ENCODE results near the gene CTDP1. TPM values are rescaled to one million over a fixed set of nuclear protein-coding genes. Genes with fewer than 3 reads are reported as not detected.

The CTDP1 gene
- 10.7 TPM for total RNA-seq

DNA sequence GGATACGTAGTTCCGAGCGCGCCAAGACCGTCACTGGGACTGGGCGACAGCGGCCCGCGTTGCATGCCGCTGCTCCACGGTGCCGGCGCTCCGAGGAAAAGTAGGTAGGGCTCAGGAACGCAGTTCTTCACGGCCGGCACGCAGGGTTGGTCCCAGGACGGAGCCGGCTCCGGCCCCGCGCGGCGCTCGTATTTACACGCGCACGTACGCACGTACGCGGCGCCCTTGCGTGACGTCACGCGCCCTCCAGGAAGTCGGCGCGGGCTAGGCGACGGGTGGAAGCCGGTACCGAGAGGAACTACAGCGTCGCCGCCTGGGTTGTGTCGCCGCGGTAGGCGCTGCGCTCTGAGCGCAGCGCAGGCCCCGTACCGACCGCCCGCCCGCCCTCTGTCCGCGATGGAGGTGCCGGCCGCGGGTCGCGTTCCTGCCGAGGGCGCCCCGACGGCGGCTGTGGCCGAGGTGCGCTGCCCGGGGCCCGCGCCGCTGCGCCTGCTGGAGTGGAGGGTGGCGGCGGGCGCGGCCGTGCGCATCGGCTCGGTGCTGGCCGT lies at the start of gene CTDP1:
Gene CTDP1, plus strand, starts transcription at position 252 of the 548 bp plus-strand sequence. Its CDS starts 145 bp downstream, at position 397.
- peak; percentile 81 for ATAC-seq

DNA sequence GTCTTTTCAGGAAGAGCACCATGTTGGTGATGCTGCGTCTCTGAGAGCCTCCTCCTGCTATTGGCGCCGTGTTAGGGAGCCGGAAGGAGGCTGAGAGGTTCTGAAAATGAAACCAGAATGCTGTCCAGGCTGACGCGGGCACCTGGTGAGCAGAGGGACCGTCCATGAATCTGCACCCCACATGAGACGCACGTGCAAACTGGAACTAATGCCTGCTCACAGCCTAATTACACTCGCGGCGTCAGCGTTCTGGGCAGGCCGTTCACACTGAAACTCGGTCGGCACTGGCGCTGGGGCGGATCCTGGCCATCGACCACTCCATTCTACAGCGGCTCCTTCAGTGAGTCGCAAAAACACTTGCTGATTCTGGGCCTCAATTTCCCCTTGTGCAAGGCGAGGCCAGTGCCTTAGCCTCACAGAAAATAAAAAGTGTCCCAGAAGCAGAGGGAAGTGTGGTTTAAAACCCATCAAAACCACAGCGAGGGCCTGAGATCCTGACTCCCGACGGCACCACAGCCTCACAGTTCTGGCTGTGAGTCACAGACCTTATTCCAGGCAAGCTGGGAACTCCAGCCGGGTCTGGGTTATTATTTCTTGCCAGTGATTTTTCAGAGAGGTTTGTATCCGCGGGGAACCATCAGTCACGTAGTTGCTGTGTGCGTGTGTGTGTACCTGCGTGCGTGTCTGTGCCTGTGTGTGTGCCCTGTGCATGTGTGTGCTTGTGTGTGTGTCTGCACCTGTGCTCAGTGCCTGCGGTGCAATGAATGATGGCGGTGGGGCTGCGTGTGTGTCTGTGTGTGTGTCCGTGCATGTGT lies 49.1 kb upstream of the CTDP1 start:
- ATAC-seq, result no peak

DNA sequence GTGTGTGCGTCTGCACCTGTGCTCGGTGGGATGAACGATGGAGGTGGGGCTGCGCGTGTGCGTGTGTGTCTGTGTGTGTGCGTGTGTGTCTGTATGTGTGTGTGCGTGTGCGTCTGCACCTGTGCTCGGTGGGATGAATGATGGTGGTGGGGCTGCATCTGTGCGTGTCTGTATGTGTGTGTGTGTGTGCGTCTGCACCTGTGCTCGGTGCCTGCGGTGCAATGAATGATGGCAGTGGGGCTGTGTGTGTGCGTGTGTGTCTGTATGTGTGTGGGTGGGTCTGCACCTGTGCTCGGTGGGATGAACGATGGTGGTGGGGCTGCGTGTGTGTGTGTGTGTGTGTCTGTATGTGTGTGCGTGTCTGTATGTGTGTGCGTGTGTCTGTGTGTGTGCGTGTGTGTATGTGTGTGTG lies 48.5 kb upstream of the CTDP1 start:
- ATAC-seq, result no peak

GRCh38 chr18:79631761-79632446 lies 47.7 kb upstream of the CTDP1 start:
- no peak for ATAC-seq

DNA sequence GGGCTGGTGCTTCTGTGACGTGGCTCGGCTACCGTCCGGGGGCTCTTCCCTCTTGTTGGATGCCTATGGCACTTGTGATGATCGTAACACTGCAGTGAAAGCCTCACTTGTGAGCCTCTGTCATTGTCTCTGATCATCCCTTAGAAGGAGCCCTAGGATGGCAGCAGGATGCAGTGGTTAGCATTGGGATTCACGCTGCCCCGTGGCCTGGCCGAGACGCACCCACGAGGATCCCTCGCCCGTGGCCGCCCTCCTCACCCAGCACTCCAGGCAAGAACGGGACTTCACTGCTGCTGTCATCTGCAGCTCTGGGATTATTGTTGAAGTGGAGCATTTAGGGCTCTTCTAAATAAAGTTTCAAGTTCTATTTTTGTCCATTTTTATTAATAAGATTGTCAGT lies 46.8 kb upstream of the CTDP1 start:
- no peak for ATAC-seq

GRCh38 chr18:79634186-79634585 lies 45.4 kb upstream of the CTDP1 start:
- no peak for ATAC-seq

DNA sequence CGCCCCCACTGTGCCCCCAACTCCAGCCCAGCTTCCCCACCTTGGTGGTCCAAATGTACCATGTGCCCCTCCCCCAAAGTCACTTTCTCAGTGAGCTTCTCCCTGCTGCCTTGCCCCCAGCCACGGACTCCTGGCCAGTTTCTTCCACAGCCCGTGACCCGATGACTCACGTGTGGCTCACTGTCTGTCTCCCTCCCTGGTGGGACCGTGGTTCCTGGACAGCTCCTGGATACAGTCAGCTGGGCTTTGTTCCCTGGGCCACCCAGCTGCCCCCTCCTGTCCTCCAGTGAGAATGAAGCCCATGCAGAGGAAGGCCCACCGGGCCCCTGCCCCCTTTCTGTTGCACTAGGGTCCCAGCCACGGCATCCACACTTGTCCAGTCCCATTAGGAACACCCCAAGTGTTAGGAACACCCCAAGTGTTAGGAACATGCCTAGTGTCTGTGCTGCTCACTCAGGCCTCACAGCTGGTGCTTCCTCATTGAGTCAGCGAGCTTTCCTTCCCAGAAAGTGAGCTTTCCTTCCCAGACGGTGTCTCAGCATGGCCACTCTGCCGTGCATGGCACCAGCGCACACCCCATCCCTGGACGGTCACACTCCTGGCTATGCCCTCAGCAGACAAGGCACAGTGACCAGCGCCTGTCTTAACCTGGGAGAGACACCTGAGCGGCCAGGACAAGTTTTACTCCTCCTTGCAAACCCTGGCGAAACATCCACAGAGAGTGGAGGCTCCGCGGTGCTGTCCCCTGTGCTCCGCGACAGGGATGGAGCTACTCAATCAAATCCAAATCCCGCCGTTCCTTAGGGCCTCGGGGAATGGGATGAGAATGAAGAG lies 44.8 kb upstream of the CTDP1 start:
- no peak for ATAC-seq

DNA sequence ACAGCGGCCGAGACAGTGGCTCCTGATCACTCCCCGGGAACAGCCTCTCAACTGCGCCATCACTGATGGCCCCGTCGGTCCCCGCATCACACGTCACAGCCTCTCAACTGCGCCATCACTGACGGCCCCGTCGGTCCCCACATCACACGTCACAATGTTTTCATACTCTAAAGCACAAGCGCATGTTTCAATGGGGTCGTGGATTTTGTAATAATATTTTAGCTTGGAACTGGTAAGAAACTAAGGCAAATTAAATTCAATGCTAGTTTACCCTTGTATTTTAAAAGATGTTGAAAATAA lies 44.2 kb upstream of the CTDP1 start:
- ATAC-seq, result no peak

DNA sequence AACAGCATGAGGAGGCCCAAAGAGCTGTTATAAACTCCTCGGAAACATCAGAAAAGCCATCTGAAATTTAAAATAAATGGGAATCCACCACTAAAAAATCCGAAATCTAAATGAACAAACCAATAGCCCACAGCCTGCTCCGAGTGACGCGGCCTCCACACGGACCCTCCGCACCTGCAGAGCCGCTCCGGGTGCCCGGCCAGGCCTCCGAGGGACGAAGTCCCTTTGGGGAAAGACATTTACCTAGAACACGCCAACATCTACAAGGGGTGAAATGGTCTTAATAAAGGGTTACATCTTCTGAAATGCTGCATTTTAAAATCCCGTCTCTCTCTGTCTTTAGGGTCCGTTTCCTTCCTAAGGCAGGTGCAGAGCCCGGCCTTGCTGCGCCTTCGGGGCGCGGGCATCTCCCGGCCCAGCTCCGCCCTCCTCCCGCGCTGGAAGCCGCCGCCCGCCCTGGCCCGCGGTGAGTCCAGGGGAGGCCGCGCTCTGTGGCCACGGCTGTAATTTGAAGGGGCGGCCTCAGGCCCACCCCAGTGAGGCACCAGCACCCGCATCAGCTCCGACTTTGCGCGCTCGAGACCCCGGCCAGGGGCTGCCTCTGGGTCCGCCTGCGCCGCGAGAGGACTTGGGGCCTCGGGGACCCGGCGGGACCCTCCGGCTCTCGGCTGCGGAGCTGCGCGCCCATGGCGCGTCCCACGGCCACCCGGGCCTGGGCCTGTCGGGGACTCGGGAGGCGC lies 42.3 kb upstream of the CTDP1 start:
- no peak for ATAC-seq

DNA sequence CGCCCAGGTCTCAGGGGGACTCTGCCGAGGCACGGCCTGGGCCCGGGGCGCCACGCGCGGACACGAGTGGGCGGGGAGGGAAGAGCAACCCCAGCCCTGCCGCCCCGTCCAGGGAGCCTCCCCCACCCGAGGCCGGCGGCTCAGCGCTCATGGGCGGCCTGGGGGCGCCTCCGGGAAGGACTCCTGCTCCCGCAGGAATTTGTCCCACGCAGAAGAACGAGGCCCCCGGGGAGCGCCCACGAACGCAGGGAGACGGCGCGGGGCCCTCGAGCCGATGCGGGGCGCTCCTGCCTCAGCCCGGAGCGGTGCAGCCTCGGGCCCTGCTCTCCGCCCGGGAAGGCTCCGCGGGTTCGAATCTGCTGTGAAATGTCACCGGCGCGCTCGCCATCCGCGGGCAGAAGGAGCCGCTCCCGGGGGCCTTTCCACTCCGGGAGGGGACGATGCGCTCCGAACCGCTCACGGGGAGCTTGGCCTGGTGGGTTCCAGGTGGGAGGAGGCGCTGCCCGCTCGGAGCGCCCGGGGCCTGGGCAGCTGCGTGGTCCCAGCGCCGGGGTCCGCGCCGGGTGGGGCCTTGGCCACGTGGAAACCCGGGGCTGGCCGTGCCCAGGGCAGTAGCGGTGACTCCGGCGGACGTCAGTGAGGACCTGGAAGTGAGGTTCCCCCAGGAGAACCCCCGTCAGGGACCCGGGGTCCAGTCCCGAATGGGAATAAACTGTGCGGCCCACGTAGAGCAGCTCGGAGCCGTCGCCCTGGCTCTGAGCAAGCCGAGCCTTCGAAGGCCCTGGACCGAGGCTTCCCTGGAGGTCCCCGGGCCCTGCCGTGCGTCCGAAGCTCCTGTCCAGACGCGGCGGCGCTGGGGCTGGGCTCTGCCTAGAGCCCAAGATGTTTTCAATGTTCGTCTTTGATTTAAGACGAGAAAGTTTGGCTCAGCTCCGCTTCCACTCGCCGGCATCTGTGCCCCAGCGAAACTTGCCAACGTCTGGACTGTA lies 41.4 kb upstream of the CTDP1 start:
- ATAC-seq, result peak; percentile 18

- ATAC-seq, result no peak
Measured at GRCh38 chr18:79639072-79639829, 40.4 kb upstream of the CTDP1 start.

DNA sequence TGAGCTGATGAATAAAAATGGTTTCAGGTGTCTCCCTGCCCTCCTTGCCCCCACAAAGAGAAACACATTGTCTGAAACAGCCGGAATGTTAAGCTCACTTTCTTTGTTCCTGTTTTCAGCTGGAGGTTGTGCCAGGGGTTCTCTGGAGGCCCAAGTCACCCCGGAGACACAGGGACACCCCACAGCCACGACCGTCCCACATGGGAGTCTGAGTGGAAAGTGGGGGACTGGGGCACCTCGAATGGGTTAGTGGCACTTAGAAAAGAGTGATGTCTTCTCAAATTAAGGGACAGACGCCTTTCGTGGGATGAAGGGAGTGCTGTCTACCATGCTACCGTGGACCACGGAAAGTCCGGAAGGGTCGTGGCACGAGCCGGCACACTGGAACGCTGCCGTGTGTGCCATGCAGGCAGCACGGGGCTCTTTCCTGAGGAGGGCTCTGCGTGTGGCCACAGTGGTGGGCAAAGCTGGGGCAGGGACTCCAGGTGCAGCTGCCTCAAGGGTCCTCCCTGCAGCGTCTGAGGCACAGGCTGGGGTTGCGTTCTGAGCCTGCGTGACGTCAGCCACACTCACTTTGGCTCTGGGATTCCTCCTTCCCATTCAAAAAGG lies 39.4 kb upstream of the CTDP1 start:
- ATAC-seq, result no peak

DNA sequence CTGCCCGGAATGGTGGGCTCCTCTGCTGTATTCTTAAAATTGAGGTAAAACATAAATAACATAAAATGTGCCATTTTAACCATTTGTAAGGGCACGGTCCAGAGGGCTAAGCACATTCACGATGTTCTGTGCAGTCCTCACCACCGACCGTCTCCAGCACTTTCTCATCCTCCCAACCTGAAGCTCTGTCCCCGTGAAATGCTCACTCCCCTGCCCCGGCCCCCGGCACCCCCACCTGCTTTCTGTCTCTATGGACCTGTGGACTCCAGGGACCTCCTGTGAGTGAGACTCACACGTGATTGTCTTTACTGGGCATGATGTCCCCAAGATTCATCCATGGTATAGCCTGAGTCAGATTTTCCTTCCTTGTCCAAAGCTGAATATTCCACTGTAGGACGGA lies 38.7 kb upstream of the CTDP1 start:
- ATAC-seq, result no peak

DNA sequence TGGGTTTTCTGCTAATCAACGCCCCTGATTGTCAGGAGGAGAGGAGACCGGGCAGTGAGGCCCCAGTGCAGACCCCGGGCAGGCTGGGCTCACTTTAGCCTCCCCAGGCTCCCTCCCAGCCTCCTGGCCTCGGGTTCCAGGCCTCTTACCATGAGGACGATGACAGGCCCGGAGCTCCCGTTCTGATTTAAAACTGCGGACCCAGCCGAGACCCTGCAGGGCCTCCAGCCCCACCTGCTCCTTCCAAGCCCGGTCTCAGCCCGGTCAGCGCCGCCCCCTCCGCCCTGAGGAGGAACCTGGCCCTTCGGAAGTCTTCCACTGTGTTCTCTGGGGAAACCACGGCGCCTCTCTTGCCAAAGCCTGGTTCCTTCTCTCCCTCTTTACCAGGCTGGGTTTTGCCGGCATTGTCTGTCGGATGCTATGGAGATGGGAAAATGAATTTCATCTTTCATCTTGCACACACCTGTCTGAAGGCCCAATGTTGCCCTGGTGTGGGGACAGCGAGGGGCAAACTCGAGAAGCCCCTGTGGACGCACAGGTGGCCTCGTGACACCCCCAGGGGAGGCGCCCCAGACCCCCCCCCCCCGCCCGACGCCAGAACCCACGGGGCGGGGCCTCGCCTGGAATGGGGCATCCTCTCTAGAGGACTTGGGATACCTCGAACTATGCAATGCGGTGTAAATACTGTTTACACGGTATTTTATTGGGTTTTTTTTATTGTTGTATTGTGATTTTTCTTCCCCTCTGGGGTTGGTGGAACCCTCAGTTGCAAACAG lies 37.7 kb upstream of the CTDP1 start:
- no peak for ATAC-seq

- peak; percentile 34 for ATAC-seq
Measured at GRCh38 chr18:79642626-79643025, 37.0 kb upstream of the CTDP1 start.

GRCh38 chr18:79643054-79643984 lies 36.3 kb upstream of the CTDP1 start:
- no peak for ATAC-seq

DNA sequence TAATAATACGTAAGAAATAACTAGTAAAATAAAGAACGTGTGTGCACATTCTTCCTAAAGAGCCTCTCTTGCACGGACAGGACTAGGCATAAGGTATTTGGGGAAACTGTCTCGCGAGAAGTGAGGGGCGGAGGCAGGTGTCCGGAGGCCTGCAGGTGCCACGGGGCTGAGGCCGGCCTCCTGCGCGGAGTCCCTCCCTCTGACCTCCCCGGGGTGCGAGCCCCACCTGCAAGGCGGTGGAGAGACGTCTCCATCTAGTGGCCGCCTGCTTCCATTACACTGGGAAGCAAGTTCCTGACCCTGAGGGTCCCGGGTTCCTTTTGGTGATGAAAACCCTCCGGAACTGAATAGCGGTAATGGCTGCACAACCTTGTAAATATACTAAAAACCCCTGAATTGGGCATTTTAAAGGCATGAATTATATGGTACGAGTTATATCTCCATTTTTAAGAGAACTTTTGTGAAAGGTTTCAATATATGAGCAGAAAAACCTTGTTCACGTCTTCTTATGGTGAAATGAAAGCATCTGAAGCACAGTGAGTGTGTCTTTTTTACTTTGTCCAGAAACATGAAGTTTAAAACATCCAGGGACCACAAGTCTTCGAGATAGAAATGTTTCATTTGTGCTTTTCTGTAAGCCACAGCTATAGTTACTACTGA lies 35.5 kb upstream of the CTDP1 start:
- ATAC-seq, result peak; percentile 75
